Stimulated activated naive CD4-positive, alpha-beta T cell (primary cell): Measurements from ENCODE around the gene UFD1.

Source experiments
- DNase-seq, 6 experiments: peaks; one replicate each; lab custom pipeline; 2025; lab: John Stamatoyannopoulos, UW

The UFD1 gene

GRCh38 chr22:19470010-19470409 lies 9.0 kb downstream of the UFD1 start:
- DNase-seq, result no peak

- DNase-seq, result no peak
These were observed 9.6 kb downstream of the UFD1 start for GRCh38 chr22:19469421-19469820.

- no peak for DNase-seq
These were observed 11.1 kb downstream of the UFD1 start for GRCh38 chr22:19467912-19468311.

DNA sequence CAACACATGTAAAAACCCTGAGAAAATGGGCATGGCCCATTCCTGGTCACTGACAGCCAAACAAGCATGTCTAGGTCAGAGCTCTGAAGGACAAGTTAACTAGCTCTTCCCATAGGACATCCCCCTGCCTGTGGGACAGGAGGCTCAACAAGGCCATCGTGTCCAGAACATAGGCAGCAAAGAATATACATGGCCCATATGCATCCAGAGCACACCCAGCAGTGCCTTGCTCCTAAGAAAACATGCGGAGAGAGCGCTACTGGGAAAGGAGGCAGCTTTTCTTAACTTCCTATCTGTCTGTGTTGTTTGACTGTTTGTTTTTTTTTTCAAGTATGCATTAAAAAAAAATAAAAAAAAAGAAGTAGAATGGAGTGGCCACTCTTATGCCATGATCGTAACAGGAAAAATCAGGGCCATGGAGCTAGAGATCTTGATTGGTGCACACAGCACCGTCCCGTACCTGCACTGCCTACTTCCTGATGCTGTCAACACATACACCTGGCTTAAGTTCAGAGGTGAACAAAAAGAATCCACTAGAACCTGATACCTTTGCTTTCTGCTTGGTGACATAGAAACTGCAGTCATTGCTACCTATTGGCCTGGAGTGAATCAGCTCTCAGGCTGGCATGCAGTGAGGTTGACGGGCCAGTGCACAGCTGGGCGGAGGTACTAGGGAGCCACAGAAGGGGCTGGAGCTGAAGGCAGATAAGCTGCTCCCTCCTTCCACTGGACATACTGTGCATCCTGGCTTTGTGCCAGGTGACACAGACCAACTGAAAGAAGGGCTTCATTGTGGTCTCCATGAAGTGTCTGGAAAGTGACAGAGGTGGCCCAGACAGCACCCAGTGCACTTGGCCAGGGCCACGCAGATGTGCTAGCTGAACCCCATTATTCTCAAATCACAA lies 11.9 kb downstream of the UFD1 start:
- no peak for DNase-seq

DNA sequence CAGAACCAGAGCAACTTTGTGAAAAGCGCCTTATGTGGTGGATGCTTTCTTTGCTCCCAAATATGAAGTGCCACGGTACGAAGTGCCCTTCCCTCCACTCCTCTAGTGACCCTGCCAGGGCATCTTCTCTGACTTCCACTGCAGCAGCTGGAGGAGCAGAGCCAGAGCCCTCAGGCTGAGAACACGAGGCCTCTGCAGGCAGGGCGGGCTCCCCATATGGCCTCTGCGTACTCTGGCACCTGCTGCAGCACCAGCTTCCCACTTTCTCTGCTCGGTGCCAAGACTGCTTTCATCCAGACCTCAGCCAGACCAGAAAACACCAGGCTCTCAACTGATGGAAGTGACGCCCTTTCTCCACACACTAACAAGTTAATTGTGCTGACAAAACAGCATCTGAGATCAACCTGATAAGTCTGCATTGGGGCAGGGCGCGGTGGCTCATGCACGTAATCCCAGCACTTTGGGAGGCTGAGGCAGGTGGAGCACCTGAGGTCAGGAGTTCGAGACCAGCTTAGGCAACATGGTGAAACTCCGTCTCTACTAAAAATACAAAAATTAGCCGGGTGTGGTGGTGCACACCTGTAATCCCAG lies 12.8 kb downstream of the UFD1 start:
- no peak for DNase-seq

- DNase-seq, result no peak
These were observed 14.0 kb downstream of the UFD1 start for GRCh38 chr22:19464975-19465374.

DNA sequence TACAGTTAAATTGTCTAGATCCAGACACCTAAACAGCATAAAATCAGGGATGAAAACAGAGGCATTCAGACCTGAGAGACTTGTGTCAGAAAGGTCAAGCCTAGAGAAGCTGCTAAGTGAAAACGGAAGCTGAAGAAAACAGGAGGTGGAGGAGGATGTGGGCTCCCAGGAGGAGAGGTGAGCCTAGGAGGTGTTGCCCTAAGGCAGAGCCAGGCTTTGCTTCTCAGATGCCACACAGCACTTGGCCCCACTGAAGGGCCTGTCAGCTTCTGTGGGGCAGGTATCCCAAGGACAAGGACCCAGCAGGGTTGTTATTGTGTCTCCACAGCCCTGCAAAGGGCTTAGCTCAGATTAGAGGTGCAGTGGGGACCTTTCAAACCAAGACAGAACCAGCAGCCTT lies 14.4 kb downstream of the UFD1 start:
- DNase-seq, result no peak

DNA sequence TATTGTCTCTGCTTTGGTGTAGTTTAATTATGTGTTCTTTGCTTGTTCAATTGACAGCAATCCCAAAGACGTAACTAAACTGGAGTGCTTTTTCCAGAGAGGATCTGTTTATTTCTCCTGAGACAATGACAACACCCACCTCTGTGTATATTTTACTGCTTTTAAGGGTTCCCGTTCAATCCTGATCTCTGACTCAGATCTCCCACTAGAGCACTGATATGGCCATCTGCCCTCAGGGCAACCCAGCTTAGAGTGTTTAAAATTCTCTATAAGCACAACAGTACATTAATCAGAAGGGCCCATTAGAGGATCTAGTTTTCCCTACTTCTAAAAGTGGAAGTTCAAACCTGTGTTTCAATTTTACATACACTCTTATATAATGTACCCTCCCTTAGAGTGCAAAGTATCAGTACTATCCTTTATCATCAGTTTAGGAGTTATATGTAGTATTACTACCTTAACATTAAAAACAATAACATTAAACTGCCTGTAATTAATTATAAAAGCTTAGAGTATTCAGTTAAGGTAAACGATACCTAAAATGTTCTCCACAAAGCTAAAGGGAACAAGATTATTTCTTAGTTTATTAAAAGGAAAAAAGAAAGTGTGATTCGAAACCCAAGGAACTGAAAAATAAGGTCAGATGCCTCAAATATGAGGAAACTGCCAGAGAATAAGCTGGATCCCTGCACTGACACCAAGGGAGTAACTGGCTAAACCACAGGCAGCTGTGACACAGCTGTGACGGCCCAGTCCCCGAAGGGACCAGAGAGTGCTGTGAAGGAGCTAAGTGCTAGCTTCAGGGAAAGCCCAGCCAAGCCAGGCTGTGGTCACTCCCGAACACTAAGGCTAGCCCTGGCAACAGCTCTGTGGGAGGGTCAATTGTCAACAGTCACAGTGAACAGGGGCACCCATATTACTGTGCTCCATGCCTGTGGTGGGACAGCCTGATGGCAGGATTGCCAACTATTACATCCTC lies 15.2 kb downstream of the UFD1 start:
- no peak for DNase-seq

DNA sequence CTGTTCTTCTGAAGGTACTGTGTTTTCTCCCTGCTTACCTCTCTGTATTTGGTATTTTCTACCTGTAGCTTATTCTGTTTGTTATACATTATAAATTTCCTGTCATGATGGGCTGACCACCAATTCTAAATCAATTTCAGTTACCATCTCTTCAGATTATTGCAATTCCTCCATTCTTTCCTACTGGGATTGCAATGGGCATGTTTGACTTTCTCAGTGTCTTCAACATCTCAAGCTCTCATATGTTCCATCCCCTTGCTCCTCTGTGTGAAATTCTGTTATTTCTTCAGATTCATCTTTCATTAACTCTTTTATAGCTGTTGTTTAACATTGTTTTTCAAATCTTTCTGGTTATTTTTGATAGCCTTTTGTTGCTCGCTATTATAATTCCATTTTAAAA lies 16.0 kb downstream of the UFD1 start:
- DNase-seq, result no peak

DNA sequence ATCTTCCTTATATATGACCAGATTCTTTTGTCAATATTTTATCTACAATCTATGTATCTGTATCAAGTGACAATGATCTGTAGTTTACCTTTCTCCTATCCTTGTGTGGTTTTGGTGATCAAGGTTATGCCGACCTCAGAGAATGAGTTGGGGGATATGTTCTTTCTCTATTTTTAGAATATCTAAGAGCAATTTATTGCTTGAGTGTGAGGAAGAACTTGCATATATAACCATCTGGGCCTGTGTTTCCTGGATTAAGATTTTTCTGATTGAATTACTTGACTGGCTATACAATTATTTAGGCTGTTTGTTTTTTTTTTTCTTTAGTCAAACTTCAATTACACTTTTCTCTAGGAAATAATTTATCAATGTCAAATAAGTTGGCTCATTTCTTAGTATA lies 17.5 kb downstream of the UFD1 start:
- DNase-seq, result no peak

- no peak for DNase-seq
These were observed 19.0 kb downstream of the UFD1 start for GRCh38 chr22:19460036-19460435.

GRCh38 chr22:19457828-19458428 lies 21.1 kb downstream of the UFD1 start:
- no peak for DNase-seq

- no peak for DNase-seq
These were observed 22.5 kb downstream of the UFD1 start for GRCh38 chr22:19456541-19456940.

DNA sequence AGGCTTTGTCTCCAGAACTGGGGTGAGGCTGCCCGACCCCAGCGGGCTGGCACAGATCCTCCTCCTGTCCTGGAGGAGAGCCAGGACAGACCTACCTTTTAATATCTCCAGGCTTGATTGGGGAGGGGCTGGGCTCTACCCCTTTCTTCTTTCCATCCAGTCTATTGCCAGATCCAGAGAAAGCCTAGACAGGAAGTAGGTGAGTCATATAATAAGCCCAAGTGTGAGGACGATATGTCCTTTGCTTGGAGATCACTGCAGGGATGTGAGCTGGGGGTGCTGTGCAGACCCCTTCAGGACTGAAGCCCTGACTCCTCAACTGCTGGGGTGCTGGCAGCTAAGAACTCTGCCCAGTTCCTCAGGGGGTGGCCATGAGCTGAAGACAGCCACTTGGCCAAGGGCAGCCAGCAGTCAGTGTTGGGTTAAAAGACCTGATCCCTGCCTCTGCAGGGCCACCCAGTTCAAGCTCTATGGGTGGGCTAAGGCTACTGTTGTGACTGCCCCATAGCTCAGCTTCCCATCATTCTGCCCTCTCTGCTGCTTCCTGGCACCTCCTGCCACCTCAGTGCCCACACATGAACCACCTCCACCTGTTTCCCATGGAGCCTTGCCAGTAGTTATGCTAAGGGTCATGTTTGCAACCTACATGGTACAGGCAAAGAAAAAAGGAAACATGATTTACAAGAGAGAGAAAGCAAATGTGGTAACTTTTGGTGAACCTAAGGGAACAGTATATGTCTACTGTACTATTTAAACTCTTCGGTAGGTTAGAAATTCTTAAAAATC lies 23.2 kb downstream of the UFD1 start:
- no peak for DNase-seq

GRCh38 chr22:19455033-19455432 lies 24.0 kb downstream of the UFD1 start:
- DNase-seq, result no peak

GRCh38 chr22:19454156-19454555 lies 24.8 kb downstream of the UFD1 start:
- no peak for DNase-seq

DNA sequence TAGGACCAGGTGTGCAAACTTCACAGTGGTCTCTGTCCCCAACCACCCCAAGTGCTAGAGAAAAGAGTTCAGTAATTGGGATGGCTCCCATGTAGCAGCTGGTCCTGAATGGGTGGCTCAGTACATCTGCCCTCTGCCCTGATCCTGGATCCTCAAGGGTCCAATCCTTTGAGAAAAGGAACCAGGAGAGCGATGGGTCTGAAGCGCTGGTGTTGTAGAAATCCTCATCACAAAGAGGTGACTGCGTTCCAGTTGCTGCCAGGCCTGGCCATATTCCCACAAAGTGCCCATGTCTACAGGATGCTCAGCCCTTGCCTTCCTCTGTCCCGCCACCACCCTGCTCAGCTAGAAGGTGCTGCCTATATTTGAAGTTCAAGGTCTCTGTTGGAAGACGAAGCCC lies 25.3 kb downstream of the UFD1 start:
- no peak for DNase-seq

DNA sequence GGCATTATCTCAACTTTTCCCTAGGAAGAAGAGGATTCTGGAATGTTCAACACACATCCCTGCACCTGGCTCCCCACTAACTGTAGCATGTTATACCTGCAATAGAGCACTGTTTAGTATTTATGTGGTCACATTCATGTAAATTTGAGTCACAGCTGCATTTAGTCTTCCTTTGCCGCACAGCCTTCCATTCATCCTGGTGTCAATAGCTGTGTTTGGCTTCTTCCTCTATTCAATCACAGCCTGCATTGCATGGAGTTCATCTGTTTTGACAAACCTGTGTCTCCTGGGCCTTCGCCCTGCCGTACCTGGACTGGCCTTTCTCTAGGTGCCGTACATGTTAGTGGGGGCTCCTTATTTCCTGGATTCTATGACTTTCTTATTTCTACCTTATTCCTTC lies 27.4 kb downstream of the UFD1 start:
- DNase-seq, result no peak

DNA sequence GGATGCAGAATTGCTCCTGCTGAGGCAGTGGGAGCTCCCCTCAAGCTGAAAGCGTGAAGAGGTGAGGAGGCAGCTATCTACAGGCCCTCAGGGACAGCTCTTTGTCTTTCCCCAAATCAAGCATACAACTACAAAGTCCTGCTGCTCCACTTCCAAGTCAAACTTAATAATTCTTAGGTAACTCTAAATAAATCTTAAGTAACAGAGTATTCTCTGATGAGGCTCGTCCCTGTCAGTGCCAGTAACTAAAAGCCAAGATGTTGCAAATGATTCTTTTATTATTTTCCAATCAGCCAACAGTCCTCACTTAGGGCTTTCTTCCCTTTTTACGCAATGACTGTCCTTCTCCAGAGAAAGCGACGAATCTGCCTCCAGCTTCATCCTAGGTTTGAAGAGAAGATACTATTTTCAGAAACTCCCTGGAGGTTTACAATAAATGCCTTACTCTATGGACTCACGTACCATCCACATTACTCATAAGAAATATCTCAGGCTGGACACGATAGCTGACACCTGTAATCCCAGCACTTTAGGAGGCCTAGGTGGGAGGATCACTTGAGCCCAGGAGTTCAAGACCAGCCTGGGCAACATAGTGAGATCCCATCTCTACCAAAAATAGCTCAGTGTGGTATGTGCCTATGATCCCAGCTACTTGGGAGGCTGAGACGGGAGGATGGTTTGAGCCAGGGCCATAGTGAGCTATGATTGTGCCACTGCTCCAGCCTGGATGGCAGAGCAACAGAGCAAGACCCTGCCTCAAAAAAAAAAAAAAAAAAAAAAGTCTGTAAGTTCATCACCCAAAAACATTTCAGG lies 28.4 kb downstream of the UFD1 start:
- no peak for DNase-seq

DNA sequence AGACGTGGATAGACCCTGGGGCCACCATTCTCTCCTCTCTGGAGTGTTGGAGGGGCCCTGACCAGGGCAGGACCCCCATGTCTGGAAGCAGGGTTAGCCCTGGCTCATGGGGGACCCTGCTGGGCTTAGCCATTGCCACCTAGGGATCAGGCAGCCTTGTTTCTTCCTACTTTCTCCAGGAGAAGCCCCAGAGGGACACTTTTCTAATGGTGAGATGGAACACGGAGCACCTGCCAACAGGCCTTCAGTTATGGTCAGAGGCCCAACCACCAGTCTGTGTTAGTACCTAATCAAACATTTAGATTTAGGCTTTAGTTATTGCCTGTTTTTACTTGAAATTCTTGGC lies 29.6 kb downstream of the UFD1 start:
- DNase-seq, result no peak
